GM12801 (cell line): Measurements from ENCODE around the gene MTOR.

Experiments
- TF ChIP-seq, protein P1 (sequence below): IDR thresholded peaks from one replicate; pipeline ENCODE4 v1.5.1; 2011; ENCODE audit warnings: control low read depth; ENCODE audit not compliant: insufficient read length; ENCODE audit errors: extremely low read depth

MTOR gene

DNA sequence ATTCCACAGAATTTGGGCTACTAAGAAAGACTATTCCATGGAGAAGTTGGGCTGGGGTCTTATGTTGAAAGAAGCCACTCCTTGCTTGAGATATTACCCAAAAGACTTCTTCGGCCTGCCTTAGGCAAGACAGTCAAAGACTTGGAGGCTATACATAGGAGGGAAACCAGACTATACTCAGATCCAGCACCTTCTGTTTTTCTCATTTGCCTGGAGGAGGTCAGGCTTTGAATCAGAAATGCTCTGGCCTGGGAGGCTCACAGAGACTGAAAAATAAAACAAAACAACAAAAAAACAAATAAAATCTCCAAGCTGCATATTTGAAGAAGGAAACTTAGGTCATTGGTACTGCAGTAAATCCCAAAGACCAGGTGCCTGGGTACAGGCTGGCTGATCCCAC lies 124.3 kb downstream of the MTOR start:
- TF ChIP-seq, protein P1, sequence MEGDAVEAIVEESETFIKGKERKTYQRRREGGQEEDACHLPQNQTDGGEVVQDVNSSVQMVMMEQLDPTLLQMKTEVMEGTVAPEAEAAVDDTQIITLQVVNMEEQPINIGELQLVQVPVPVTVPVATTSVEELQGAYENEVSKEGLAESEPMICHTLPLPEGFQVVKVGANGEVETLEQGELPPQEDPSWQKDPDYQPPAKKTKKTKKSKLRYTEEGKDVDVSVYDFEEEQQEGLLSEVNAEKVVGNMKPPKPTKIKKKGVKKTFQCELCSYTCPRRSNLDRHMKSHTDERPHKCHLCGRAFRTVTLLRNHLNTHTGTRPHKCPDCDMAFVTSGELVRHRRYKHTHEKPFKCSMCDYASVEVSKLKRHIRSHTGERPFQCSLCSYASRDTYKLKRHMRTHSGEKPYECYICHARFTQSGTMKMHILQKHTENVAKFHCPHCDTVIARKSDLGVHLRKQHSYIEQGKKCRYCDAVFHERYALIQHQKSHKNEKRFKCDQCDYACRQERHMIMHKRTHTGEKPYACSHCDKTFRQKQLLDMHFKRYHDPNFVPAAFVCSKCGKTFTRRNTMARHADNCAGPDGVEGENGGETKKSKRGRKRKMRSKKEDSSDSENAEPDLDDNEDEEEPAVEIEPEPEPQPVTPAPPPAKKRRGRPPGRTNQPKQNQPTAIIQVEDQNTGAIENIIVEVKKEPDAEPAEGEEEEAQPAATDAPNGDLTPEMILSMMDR: no peak

DNA sequence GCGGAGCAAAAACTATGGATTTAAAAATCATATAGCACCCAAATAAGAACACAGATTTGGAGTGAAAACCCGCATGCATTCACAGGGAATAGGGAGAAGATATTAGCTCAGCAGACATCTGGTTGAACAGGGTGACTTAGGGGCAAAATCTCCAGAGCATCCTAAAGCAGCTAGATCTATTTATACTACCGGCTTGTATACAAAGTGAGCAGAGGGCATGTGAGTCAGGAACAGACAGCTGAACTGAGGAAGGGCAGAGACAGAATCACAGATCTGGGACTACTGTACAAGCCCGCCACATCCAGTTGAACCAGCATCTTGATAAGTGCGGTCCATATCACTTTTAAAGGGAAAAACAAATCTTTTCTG lies 127.5 kb downstream of the MTOR start:
- TF ChIP-seq, protein P1: no peak

DNA sequence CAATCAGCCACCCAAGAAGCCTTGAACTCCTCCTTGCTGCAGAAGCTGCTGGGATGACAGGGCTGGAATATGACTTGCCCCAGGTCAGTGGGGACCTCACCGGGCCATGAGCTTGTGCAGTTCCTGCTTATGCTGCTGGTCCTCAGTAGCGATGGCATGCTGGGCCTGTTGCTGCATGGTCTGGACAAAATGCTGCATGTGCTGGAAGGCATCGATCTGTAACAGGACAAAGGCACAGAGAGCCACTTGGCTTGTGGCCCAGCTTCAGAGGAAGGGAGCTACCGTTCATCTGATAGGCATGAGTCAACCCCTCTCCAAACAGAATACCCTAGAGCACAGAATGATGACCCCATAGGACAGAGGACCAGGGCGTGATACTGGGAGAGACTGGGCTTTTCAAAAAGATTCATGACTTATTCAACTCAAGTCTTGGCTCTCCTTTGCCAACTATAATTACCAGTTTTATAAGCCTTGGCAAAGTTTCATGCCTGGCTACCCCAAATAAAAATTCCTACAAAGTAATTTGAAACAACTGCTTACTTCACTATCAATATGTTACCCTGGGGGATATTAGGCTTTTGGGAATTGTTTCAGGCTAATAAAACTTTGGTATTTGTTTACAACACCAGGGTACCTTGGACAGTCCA lies 128.0 kb downstream of the MTOR start:
- TF ChIP-seq, protein P1: no peak

DNA sequence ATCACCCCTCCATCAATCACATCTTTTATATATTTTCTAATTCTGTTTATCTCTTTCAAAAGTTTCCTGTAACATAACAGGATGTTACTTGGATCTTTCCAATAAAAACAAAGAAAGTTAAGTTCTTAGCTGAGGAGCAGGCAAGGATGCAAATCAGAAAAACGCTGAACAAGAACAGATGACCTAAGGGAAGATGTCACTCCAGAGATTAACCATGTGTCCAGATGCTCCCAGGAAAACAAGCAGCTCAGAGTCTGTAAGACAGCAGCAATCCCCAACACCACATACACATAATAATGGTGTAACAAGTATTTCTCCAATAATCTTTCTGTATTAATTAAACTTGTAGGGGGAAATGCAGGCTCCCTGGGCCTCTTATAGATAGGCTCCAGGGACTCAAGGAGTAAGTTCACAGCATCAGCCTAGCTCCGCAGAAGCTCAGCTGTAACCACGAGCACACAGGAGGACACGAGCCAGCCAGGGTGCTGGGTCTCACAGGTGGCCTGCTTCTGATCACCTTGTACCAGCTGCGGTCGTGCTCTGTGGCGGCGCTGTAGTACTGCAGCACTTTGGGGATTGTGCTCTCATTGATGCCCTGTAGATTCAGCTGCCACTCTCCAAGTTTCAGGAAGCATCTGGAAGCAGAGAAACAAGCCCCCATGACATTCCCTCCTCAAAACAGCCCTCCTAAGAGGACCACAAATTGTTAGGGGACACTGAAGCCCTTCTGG lies 129.6 kb downstream of the MTOR start:
- TF ChIP-seq, protein P1: no peak

DNA sequence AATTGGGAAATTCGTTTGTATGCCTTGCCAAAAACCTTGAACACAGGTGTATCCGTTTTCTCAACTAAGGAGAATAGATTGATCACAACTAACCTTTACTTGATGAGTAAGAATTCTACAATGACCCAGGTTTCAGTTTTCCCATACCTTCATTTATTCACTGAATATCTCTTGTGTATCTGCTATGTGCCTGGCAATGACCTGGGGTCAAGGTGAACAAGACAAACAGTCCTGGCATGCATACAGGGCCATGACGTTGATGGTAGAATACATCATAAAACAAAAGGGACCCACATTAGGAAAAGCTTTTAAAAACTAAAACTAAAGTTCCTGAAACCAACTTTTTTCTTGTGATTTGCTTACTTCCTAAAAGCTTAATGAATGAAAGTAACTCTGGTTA lies 130.5 kb downstream of the MTOR start:
- TF ChIP-seq, protein P1: no peak

DNA sequence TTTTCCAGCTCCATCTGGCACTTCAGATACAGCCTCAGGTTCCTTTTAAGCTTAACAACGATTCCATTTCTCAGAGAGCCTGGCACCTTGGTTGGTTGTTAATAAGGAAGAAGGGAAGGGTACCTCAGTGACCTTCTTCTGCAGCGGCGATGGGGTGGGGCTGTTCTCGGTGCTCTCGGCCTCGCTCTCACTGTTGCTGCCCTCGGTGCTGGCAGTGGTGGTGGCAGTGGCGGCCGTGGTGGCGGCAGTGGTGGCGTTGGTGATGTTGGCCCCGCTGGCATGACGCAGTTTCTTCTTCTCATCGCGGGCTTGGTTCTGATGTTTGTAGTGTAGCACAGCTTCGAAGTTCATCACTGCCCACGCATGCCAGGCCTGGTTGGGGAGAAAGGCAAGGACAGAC lies 131.9 kb downstream of the MTOR start:
- TF ChIP-seq, protein P1: no peak

DNA sequence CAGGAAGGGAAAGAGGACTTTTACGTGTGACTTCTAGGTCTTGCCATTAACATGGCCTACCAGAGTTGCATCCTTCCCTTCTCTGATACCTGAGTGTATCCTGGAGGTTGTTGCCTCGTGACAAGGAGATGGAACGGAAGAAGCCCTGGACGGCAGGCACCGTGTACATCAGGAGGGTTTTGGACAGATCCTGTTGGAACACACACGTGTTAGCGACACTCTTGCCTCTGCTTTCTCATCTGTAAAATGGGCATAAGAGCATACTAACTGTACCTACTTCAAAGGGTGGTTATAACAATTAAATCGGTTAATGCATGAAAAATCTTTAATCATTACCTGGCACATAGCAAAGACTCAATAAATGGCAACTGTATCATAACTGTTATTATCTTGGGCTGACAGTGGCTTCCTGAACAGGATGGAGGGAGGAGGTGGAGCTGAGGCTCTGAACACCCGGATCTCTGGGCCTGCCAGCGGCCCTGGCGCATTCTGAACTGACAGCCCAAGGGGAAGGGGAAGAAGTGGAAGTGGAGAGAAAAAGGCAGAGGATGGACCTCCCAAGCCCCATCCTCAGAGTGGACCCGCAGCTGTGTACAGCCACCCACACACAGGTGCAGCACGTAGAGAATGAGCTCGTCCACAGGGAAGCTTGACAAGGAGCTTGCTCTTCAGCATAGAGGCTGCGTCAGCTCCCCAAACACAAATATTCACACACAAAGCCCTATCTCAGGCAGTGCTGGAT lies 132.5 kb downstream of the MTOR start:
- TF ChIP-seq, protein P1: no peak
